ENCODE measurements around the gene REXO5.

Gene REXO5

DNA sequence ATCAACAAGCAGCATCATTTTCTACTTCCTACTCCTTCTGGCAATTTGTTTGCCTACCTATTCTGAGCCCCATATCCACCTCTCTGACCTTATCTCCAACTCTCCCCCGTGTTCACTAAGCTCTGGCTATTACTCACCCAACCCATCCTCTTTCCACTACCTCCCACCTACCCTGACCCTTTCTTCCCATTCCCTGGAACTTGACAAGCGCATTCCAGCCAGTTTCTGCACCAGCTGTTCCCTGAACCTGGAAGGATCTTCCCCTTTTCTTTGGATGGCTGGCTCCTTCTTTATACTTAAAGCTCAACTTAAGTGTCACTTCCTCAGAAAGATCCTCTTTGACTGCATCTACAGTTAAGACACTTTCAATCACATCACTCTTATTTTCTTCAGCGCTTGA, 91.6 kb downstream of the REXO5 start:
- TF ChIP-seq, protein P1, sequence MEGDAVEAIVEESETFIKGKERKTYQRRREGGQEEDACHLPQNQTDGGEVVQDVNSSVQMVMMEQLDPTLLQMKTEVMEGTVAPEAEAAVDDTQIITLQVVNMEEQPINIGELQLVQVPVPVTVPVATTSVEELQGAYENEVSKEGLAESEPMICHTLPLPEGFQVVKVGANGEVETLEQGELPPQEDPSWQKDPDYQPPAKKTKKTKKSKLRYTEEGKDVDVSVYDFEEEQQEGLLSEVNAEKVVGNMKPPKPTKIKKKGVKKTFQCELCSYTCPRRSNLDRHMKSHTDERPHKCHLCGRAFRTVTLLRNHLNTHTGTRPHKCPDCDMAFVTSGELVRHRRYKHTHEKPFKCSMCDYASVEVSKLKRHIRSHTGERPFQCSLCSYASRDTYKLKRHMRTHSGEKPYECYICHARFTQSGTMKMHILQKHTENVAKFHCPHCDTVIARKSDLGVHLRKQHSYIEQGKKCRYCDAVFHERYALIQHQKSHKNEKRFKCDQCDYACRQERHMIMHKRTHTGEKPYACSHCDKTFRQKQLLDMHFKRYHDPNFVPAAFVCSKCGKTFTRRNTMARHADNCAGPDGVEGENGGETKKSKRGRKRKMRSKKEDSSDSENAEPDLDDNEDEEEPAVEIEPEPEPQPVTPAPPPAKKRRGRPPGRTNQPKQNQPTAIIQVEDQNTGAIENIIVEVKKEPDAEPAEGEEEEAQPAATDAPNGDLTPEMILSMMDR (IDR thresholded peaks at IDR 0.05; ENCODE audit: low read depth, low read length), result no peak
- H3K4me3 ChIP-seq (ENCODE audit: low read depth, low read length), result peak overlapping the region; percentile 97

DNA sequence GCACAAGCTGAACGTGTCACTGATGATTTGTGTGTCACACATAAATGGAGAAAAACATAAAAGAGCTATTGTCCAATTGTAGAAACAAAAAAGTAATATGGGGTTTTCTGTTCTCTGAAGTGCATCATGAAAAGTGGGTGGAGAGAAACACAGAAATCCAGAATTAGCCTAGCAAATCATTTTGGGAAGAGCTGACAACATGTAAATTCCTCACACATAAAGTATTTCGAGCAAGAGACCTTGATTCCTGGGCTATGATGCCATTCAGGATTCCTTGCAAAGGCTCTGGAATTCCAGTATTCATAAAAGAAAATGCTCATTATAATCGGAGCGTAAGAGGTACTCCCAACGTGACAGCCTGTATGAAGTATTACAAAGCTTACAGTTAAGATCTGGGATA, 92.7 kb downstream of the REXO5 start:
- peak overlapping the region; percentile 97 for H3K4me3 ChIP-seq (ENCODE audit: low read depth, low read length)
- TF ChIP-seq, protein P1 (IDR thresholded peaks at IDR 0.05; ENCODE audit: low read depth, low read length), result no peak

Measured in WI38 (cell line).